Measurements from ENCODE around the gene BOLA3. TPM values are rescaled to one million over a fixed set of nuclear protein-coding genes. Genes with fewer than 3 reads are reported as not detected.
A peak's percentile ranks its signal among the peaks of the same experiment; 100 is the strongest.

Gene BOLA3
- total and polyA plus RNA-seq, 2 experiments from 2014 or later = 46.2 to 104 TPM

DNA sequence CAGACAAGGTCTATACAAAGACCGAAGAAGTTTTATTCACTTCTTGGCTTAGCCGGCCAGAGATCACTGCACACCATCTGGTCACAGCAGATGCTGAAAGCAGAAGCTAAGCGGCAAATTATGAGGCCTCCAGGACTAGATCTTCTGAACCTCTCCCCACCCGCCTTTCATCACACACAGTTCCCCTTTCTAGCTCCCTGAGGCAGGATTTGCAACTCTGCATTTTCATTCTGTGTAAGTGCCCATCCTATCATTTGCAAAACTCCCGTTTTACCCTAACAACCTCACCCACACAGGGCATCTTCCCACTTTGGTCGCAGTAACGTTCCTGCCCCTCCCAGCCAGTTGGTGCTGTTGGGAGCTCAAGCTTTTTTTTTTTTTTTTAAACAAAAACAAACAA lies 34.0 kb upstream of the BOLA3 start:
- no peaks in the 10 kb centered on the region for H3K27me3 ChIP-seq (replicated peaks; ENCODE audit: insufficient read depth)
- no peak overlapping the region for H3K27ac ChIP-seq
- H2AFZ ChIP-seq = peak overlapping the region; percentile 85
- peak; percentile 28 for DNase-seq
- no peak for TF ChIP-seq EZH2phosphoT487 (IDR thresholded peaks at IDR 0.05; ENCODE audit: insufficient read depth, low read depth)
- no peak for TF ChIP-seq EZH2 (IDR thresholded peaks at IDR 0.05; ENCODE audit: insufficient read depth, poor library complexity, severe bottlenecking)
- no peaks in the 10 kb centered on the region for H3K9me2 ChIP-seq (ENCODE audit: insufficient read depth)
- H4K20me1 ChIP-seq (ENCODE audit: insufficient read depth) = no peaks in the 10 kb centered on the region
- no peaks in the 10 kb centered on the region for H3K36me3 ChIP-seq (ENCODE audit: low read depth)
- H3K4me1 ChIP-seq (ENCODE audit: insufficient read depth) = peaks cover 9% of the 10 kb centered on the region; the same call in 1 of the 2 replicates
- WGBS, 2 experiments (ENCODE audit: low coverage in 1 of 2, low lambda C conversion rate in 2 of 2, missing lambda C conversion rate in 2 of 2) = 11 to 14% methylated on average over 7 of the region's 7 CpGs
- H3K9ac ChIP-seq = 0 out of 2 replicates have a peak overlapping the region, but pooled peaks have one; percentile 17
- in situ Hi-C loops (cut with MboI) = no loop called here
- H3K9me3 ChIP-seq (ENCODE audit: low read depth) = no peaks in the 10 kb centered on the region
- peaks cover 16% of the 10 kb centered on the region for H3K79me2 ChIP-seq (ENCODE audit: insufficient read depth)
- peaks cover 12% of the 10 kb centered on the region for H3F3A ChIP-seq (ENCODE audit: insufficient read depth)
- peak overlapping the region; percentile 18; the same call in 1 of the 2 replicates for H3K4me3 ChIP-seq
- H3K4me2 ChIP-seq (ENCODE audit: unreplicated experiment) = no peak overlapping the region

- in situ Hi-C loops (cut with MboI) = no loop called here
- Histone ChIP-seq H3K4me1 (ENCODE audit: insufficient read depth) (peaks cover 10% of the 10 kb centered on the region; the same call in 1 of the 2 replicates), H3K36me3 (ENCODE audit: low read depth) (no peaks in the 10 kb centered on the region), H3K9ac (peak overlapping the region; percentile 95), H2AFZ (peak overlapping the region; percentile 83), H3K9me3 (ENCODE audit: low read depth) (no peaks in the 10 kb centered on the region), H3K4me3 (peak overlapping the region; percentile 89), H3K79me2 (ENCODE audit: insufficient read depth) (peaks cover 40% of the 10 kb centered on the region), H3K4me2 (ENCODE audit: unreplicated experiment) (peak overlapping the region; percentile 81), H3K9me2 (ENCODE audit: insufficient read depth) (no peaks in the 10 kb centered on the region), H3F3A (ENCODE audit: insufficient read depth) (peaks cover 18% of the 10 kb centered on the region), H4K20me1 (ENCODE audit: insufficient read depth) (no peaks in the 10 kb centered on the region), H3K27me3 (replicated peaks; ENCODE audit: insufficient read depth) (no peaks in the 10 kb centered on the region), H3K27ac (no peak overlapping the region)
- no peak for DNase-seq
- TF ChIP-seq EZH2phosphoT487 (IDR thresholded peaks at IDR 0.05; ENCODE audit: insufficient read depth, low read depth) = no peak
- no peak for TF ChIP-seq EZH2 (IDR thresholded peaks at IDR 0.05; ENCODE audit: insufficient read depth, poor library complexity, severe bottlenecking)
- WGBS, 2 experiments (ENCODE audit: low coverage in 1 of 2, low lambda C conversion rate in 2 of 2, missing lambda C conversion rate in 2 of 2) = 32 to 42% methylated on average over 16 to 25 of the region's 25 CpGs
Measured at GRCh38 chr2:74179063-74179865, 31.6 kb upstream of the BOLA3 start.

- no peaks in the 10 kb centered on the region for H3K27me3 ChIP-seq (replicated peaks; ENCODE audit: insufficient read depth)
Measured at GRCh38 chr2:74178211-74179062, 30.7 kb upstream of the BOLA3 start, which contains the start of gene MOB1A. TSS of gene MOB1A (minus strand) at chr2:74178879. CDS start at chr2:74178674, 205 bp downstream.

DNA sequence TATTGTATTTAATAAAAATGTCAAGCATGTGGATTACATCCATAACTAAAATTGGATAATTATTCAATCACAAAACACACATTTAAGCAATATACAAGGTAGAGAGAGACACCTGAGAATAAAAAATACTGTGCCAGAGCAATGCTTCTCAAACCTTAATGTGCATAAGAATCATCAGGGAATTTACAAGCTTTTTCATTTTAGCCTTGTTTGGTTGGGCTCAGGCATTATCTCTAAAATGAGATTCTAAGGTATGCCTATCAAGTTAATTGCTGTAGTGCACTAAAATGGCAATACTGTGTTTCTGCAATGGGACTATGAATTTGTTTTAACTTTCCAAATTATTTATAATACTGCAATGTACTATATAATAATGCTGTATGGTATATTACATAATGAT lies 30.0 kb upstream of the BOLA3 start:
- peak overlapping the region; percentile 83 for H2AFZ ChIP-seq
- TF ChIP-seq EZH2 (IDR thresholded peaks at IDR 0.05; ENCODE audit: insufficient read depth, poor library complexity, severe bottlenecking) = no peak
- TF ChIP-seq EZH2phosphoT487 (IDR thresholded peaks at IDR 0.05; ENCODE audit: insufficient read depth, low read depth) = no peak
- peaks cover under 1% of the 10 kb centered on the region; the same call in 1 of the 2 replicates for H4K20me1 ChIP-seq (ENCODE audit: insufficient read depth)
- no peaks in the 10 kb centered on the region for H3K36me3 ChIP-seq (ENCODE audit: low read depth)
- peaks cover 10% of the 10 kb centered on the region; the same call in 1 of the 2 replicates for H3K4me1 ChIP-seq (ENCODE audit: insufficient read depth)
- H3K9me3 ChIP-seq (ENCODE audit: low read depth) = no peaks in the 10 kb centered on the region
- no peaks in the 10 kb centered on the region for H3K27me3 ChIP-seq (replicated peaks; ENCODE audit: insufficient read depth)
- peak; percentile 14 for DNase-seq
- in situ Hi-C loops (cut with MboI) = no loop called here
- H3K27ac ChIP-seq = peak overlapping the region; percentile 86
- H3F3A ChIP-seq (ENCODE audit: insufficient read depth) = peaks cover 18% of the 10 kb centered on the region
- H3K4me3 ChIP-seq = peak overlapping the region; percentile 89
- H3K4me2 ChIP-seq (ENCODE audit: unreplicated experiment) = peak overlapping the region; percentile 84
- H3K9ac ChIP-seq = peak overlapping the region; percentile 95
- peaks cover 56% of the 10 kb centered on the region for H3K79me2 ChIP-seq (ENCODE audit: insufficient read depth)
- H3K9me2 ChIP-seq (ENCODE audit: insufficient read depth) = no peaks in the 10 kb centered on the region

More at GRCh38 chr2:74178211-74179062, 30.7 kb upstream of the BOLA3 start, which contains the start of gene MOB1A:
- Histone ChIP-seq H3K27ac (peak within 1 kb of the TSS; percentile 86), H3K9me2 (ENCODE audit: insufficient read depth) (no peaks in the 10 kb centered on the region), H3F3A (ENCODE audit: insufficient read depth) (peaks cover 18% of the 10 kb centered on the region), H3K4me3 (peak within 1 kb of the TSS; percentile 89), H3K79me2 (ENCODE audit: insufficient read depth) (peaks cover 49% of the 10 kb centered on the region), H3K36me3 (ENCODE audit: low read depth) (no peaks in the 10 kb centered on the region), H2AFZ (peak within 1 kb of the TSS; percentile 83), H4K20me1 (ENCODE audit: insufficient read depth) (no peaks in the 10 kb centered on the region), H3K4me1 (ENCODE audit: insufficient read depth) (peaks cover 10% of the 10 kb centered on the region; the same call in 1 of the 2 replicates), H3K4me2 (ENCODE audit: unreplicated experiment) (peak within 1 kb of the TSS; percentile 84), H3K9me3 (ENCODE audit: low read depth) (no peaks in the 10 kb centered on the region), H3K9ac (peak within 1 kb of the TSS; percentile 95)
- in situ Hi-C loops (cut with MboI) = no loop called here
- 1% methylated on average over 73 to 83 of the region's 84 CpGs for WGBS, 2 experiments (ENCODE audit: low coverage in 1 of 2, low lambda C conversion rate in 2 of 2, missing lambda C conversion rate in 2 of 2)
- DNase-seq = peak; percentile 100
- TF ChIP-seq EZH2phosphoT487 (IDR thresholded peaks at IDR 0.05; ENCODE audit: insufficient read depth, low read depth) = no peak
- no peak for TF ChIP-seq EZH2 (IDR thresholded peaks at IDR 0.05; ENCODE audit: insufficient read depth, poor library complexity, severe bottlenecking)

Data from GM23248 (cell line).